ENCODE measurements around the gene SLC2A3.
A peak's percentile ranks its signal among the peaks of the same experiment; 100 is the strongest.
"Not testable (repeated sequence)": the region's sequence is repeated elsewhere in the genome, so short reads cannot be mapped to it uniquely, and the experiment has no call there.

SLC2A3 gene

GRCh38 chr12:7884689-7885088, 51.3 kb downstream of the SLC2A3 start:
- Histone ChIP-seq H3K27me3 (replicated peaks) (no peaks in the 10 kb centered on the region), H3K27ac (no peak overlapping the region), H3K36me3 (replicated peaks) (no peaks in the 10 kb centered on the region), H3K4me3 (ENCODE audit: low read depth, low read length) (no peak overlapping the region)
- TF ChIP-seq CTCF (IDR thresholded peaks at IDR 0.05; ENCODE audit: low read depth, low read length, missing control alignments): no peak
- no peak for DNase-seq
- in situ Hi-C loops (cut with HindIII; ENCODE audit: low pct_ligation_motif_present, low sequenced_read_pairs): no loop called here

- H3K27ac ChIP-seq; H3K4me3 ChIP-seq (ENCODE audit: low read depth, low read length); H3K27me3 ChIP-seq (replicated peaks); DNase-seq; H3K36me3 ChIP-seq (replicated peaks); in situ Hi-C loops (cut with HindIII; ENCODE audit: low pct_ligation_motif_present, low sequenced_read_pairs): not testable (repeated sequence)
Measured at GRCh38 chr12:7881736-7882120, 54.3 kb downstream of the SLC2A3 start.

- DNase-seq; H3K4me3 ChIP-seq (ENCODE audit: low read depth, low read length); H3K36me3 ChIP-seq (replicated peaks); in situ Hi-C loops (cut with HindIII; ENCODE audit: low pct_ligation_motif_present, low sequenced_read_pairs); H3K27me3 ChIP-seq (replicated peaks); H3K27ac ChIP-seq: not testable (repeated sequence)
Measured at GRCh38 chr12:7880952-7881735, 54.8 kb downstream of the SLC2A3 start.

- no peak for DNase-seq
- Histone ChIP-seq H3K27ac (no peak overlapping the region), H3K36me3 (replicated peaks) (no peaks in the 10 kb centered on the region), H3K27me3 (replicated peaks) (no peaks in the 10 kb centered on the region), H3K4me3 (ENCODE audit: low read depth, low read length) (no peak overlapping the region)
- in situ Hi-C loops (cut with HindIII; ENCODE audit: low pct_ligation_motif_present, low sequenced_read_pairs): no loop called here
- TF ChIP-seq CTCF (IDR thresholded peaks at IDR 0.05; ENCODE audit: low read depth, low read length, missing control alignments): no peak
Measured at GRCh38 chr12:7879246-7879645, 56.7 kb downstream of the SLC2A3 start.

- TF ChIP-seq CTCF (IDR thresholded peaks at IDR 0.05; ENCODE audit: low read depth, low read length, missing control alignments): no peak
- H3K27me3 ChIP-seq (replicated peaks): peaks cover 10% of the 10 kb centered on the region
- H3K27ac ChIP-seq: no peak overlapping the region
- H3K36me3 ChIP-seq (replicated peaks): no peaks in the 10 kb centered on the region
- DNase-seq: no peak
- no peak overlapping the region for H3K4me3 ChIP-seq (ENCODE audit: low read depth, low read length)
- in situ Hi-C loops (cut with HindIII; ENCODE audit: low pct_ligation_motif_present, low sequenced_read_pairs): no loop called here
Measured at GRCh38 chr12:7877420-7877819, 58.6 kb downstream of the SLC2A3 start.

GRCh38 chr12:7872566-7873319, 63.2 kb downstream of the SLC2A3 start, which contains the start of gene SLC2A14:
TSS of gene SLC2A14 (minus strand) at chr12:7872915. CDS start at chr12:7869880, 3,035 bp downstream.
- Histone ChIP-seq H3K27ac (no peak within 1 kb of the TSS), H3K4me3 (ENCODE audit: low read depth, low read length) (peak within 1 kb of the TSS; percentile 24), H3K27me3 (replicated peaks) (peaks cover 12% of the 10 kb centered on the region), H3K36me3 (replicated peaks) (no peaks in the 10 kb centered on the region)
- no peak for TF ChIP-seq CTCF (IDR thresholded peaks at IDR 0.05; ENCODE audit: low read depth, low read length, missing control alignments)
- in situ Hi-C loops (cut with HindIII; ENCODE audit: low pct_ligation_motif_present, low sequenced_read_pairs): no loop called here
- DNase-seq: no peak
